ENCODE results near the gene TAF4.
"Not testable (repeated sequence)": the region's sequence is repeated elsewhere in the genome, so short reads cannot be mapped to it uniquely, and the experiment has no call there.

The TAF4 gene

DNA sequence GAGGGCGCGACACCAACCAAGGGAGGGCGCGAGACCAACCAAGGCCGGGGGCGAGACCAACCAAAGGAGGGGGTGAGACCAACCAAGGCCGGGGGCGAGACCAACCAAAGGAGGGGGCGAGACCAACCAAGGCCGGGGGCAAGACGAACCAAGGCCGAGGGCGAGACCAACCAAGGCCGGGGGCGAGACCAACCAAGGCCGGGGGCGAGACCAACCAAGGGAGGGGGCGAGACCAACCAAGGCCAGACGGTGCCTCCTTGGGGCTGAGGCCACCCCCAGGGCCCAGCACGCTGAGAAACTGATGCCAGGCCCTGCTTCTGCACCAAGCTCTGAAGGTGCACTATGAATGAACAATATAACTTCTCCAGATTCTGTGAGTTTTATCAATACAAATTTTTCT, 87.2 kb downstream of the TAF4 start:
- no peak for DNase-seq

DNA sequence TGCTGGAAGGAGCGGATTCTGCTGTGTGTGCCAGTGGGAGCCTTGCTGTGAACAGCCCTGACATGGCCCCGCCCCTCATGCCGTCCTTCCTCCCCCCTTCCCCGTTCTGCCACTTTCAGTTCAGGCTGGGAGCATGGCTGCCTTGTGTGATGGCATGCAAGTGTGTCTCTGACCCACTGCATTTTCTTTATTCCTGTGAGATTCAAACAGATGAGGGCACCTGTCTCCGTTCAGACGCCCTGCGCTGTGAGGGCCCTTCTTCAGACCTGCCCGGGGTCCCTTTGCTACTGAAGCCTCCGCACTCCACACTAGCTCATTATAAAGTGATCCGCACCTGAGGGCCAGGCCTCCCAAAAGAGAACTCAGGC, 88.3 kb downstream of the TAF4 start:
- no peak for DNase-seq

DNA sequence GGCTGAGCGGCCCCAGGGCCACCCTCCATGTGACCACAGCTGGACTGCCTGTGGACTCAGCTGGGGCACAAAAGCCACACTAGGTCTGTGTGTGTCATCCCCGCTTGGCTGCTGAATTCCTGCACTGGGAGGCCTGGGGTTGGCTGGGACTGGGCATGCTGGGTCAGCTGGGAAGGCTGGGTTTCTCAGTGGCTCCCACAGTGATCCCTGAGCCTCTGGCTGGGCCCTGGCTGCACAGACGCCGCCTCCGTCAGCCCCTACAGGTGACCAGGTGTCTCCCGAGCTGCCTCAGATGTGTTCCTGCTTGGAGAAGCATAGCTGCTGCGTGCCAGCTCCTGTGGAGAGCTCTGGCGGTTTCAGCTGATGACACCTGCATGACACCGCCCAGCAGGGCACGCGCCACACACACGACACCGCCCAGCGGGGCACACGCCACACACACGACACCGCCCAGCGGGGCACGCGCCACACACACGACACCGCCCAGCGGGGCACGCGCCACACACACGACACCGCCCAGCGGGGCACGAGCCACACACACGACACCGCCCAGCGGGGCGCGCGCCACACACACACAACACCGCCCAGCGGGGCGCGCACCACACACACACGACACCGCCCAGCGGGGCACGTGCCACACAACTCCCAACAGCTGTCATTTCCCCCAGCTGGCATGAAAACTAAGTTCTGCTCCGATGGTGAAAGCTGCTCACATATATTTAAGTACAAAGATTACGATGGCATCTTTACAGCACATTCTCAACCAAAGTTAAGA, 88.8 kb downstream of the TAF4 start:
- DNase-seq = no peak

DNA sequence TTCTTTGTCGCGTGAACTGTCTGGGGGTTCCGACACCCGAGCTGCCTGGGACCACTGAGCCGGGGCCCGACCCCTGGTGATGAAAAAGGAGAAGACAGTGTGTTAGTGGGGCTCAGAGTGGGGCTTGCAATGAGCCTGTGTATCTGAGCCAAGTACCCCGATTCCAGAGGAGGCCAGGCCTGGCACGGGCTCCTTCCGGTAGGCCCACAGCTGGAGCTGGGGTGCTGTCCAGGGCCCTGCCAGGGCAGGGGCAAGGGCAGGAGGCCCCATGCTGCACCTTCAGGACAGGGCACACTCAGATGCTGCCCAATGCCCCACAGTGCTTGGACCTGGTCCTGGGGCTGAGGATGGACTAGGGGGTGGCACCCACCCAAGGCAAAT, 89.4 kb downstream of the TAF4 start:
- no peak for DNase-seq

DNA sequence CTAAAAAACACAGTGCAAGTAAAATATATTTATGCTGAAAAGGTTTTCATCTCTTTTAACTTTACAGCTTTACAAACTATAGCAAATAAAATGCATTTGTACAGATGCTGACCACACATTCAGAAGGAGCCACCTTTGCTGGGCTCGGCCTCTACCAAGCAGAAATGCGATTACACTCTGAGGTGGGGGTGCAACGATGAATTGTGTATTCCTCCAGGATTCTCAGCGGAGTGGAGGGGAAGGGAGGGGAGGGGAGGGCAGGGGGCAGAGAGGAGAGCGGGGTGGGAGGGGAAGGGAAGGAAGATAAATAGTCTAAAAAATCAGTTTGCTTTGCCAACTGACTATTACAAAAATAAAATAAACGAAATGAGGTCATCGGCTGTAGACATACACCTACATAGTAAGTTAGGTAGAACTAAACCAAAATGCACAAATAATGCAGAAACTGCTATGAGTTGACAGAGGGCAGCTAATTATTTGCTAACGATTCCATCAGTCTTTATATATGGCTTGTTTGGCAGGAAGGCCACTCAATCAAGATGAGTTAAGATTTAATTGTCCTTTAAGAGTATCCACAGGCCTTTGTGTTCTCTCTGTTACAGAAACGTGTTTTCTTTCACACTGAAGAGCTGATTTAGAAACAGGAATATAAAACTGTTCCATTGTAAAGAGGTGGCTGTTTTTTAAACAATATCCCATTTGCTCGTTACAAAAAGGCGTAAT, 90.1 kb downstream of the TAF4 start:
- no peak for DNase-seq

DNA sequence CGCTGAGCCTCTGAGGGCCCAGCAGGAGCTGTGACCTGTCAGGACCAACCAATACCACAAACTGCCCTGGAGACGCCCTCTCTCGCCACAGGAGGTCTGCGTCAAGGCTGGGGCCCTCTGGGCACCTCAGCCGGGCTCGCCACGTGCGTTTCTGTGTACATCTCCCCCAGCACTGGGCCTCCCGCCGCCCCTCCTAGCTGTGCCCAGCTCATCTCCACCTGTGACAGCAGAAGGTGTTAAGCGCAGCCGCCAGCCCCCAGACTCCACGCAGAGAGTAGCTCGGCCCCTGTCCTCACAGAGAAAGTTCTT, 91.4 kb downstream of the TAF4 start:
- DNase-seq = no peak

DNA sequence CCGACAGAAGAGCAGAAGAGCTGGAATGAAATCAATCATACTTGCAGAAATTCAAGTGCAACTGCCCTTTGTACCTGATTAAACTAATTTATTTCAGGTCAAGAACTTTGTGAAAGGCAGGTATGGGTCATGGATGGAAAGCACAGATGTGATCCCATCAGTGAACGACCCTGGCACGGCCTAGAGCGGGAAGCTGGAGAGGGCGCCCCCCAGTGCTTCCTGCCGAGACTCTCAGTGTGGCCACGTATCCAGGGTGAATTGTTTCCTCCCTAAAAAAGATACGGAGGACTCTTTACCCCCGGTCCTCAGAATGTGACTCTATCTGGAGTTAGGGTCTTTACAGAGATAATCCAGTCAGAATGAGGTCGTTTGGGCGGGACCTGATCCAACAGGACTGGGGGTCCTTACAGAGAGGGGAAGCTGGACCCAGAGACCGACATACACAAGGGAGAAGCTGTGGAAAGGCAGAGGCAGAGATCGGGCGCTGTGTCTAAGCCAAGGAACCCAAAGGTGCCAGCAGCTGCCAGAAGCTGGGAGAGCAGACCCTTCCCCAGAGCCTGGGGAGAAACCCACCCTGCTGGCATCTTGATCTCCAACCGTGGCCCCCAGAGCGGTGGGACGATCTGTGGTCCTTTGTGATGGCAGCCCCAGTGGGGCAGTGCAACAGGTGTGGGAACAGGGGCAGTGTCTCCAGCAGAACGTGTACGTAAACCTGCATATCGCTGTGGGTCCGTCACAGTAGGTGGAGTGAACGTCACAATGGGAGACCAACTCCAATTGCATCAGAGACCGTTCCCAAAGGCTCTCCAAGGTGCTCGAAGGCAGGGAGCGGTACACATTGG, 91.9 kb downstream of the TAF4 start:
- DNase-seq = no peak

DNA sequence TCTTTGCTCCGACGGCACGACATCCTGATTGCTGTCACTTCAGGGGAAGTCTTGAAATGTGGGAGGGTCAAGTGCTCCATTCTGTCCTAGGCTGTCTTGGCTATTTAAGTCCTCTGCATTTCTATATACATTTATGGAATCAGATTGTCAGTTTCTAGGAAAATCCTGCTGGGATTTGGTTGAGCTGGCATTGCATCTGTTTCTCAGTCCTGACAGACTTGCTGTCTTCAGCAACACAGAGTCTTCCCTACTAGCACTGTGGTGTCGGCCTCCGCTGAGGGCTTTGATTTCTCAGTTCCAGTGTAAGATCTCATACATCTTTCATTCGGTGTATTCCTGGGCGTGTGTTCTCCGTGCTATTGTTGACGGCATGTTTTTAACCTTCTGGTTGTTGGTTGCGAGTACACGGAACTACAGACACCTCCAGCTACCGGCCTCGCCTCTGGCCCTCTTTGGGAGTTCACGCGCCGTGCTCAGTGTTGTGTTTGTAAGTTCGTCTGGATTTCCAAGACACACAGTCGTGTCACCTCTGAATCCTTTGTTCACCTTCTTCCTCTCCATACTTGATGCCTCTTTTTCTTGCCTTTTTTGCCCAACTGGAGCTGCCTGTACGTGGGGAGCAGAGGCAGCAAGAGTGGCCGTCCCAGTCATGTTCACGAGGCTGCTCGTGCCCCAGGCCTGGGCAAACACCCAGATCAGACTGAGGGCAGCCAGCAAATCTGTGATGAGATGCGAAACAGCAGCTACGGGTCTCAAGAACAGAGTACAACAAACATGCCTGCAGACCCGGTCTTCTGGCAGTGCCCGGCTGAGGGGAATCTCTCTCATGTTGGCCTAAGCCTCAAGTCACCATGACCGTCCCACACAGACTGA, 92.8 kb downstream of the TAF4 start:
- no peak for DNase-seq

DNA sequence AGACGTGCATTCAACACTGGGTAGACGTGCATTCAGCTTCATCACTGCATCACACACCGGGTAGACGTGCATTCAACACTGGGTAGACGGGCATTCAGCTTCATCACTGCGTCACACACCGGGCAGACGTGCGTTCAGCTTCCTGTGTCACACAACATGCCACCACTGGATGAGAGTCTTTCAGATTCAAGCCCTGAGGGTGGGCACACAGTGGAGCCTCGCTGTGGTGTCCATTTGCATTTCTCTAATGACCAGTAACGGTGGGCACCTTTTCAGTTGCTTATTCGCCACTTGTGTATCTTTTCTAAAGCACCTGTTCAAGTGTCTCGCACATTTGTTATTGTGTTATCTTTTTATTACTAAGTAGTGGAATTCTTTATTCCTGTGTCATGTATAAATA, 94.1 kb downstream of the TAF4 start:
- DNase-seq = not testable (repeated sequence)

DNA sequence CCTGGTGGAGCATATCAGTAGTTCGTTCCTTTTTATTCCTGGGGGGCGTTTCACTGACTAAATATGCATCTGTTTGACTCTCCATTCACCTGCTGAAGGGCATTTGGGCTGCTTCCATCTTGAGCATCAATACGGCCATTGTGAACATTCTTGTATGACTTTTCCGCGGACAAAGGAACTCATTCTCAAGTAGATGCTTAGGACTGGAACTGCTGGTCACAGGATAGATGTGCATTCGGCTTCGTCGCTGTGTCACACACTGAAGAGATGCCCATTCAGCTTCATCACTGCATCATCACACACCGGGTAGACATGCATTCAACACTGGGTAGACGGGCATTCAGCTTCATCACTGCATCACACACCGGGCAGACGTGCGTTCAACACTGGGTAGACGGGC, 95.3 kb downstream of the TAF4 start:
- no peak for DNase-seq

DNA sequence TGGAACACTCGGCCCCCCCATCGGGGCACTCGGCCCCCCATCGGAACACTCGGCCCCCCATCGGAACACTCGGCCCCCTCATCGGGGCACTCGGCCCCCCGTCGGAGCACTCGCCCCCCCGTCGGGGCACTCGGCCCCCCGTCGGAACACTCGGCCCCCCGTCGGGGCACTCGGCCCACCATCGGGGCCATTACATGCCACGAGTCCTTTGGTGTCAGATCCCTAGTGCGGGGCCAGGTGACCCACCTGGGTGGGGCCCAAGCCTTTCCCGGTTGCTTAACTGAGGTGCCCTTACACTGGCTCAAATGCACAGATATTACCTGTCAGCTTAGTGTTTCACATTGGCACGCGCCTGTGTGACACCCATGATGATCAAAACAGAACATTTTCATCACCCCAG, 95.9 kb downstream of the TAF4 start:
- no peak for DNase-seq

DNA sequence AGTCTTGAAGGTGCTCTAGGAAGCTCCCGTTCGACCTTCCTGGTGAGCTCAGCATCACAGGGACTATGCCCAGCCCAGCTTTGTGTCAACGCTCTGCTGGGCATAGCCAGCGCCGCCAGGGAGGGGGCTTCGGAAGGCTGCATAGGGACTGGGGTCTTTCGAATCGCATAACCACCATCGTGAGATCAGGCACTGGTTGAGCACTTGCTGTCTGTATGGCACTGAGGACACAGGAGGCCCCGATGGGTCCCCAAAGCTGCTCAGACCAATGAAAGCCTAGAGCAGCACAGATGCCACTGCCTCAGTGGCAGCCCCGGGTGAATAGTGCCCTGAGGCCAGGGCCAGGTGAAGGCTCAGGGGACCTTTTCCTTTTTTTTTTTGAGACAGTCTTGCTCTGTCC, 96.7 kb downstream of the TAF4 start:
- no peak for DNase-seq

DNA sequence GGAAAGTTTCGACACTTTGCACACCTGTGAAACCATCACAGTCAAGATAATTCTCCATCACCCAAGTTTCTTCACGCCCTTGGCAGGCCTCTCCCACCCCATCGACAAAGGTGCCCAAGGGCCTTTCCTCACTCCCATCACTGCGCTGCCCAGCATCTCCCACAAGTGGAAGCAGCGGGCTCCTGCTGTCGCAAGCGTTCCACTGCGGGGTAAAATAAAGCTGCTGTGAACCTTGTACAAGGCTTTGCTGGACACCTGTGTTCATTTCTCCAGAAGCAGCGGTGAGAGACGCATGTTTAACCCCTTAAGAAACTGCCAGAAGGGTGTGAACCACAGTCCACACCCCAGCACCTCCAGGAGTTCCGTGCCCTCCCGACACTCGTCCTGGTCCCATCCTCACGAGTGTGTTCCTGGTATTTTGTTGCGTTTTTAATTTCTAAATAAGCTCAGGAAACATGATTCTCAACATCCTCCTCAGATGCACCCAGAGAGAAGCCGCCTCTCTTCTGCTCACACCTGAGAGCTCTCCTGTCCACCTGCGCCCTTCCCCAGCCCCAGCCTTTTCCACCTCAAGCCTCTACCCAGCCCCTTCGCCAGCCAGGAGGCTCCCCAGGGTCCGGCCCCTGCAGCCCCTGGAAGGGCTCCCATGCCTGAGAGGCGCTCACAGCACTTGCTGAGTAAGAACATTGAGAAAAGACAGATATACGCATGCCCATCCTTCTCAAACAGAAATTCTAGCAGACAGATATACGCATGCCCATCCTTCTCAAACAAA, 97.5 kb downstream of the TAF4 start:
- DNase-seq = no peak

DNA sequence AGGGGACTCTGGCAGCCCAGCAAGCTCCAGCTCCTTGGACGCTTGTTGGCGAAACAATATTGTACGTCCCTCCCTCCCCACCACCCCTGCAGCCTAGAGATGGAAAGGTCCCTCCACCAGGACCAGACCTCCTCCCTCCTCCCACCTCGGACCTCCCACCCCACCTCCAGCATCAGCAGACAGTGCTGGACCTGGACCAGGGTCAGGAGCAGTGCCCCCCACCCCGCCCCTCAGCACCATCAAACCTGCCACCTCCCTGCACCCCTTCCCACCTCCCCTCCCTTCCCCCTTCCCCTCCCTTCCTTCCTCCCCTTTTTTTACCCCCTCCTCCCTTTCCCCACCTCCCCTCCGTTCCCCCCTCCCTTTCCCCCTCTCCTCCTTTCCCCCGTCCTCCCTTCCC, 98.4 kb downstream of the TAF4 start:
- no peak for DNase-seq

DNA sequence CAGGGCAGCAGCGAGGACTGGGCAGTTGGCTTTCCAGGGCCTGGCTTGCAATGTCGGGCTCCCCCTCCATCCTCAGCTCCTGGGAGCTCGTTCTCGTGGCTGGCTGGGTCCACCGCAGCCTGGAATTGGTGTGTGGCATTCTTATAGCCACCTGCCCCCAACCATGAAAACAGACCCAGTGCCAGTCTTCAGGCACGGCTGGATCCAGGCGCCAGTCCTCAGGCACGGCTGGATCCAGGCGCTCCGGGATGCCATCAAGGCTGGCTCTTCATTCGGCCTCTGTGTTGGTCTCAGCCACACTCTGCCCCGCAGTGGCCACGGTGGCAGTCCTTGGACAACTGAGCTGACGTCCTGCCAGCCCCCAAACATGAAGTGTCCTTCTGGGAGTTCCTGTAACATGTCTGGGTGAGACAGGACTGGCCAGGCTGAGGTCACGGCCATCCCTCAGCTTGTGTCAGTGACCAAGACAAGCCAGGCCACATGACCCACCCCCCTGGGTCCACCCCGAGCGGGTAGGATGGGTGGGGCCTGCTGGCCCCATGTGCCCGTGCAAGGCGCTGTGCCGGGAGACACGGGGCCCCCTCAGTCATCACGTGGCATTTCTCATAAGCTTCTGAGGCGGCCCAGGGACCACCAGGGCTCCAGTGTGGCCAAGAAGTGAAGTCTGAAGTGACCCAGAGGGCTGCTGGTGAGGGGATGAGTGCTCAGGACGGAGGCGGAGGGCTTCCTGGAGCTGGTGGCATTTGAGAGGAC, 99.0 kb downstream of the TAF4 start:
- no peak for DNase-seq

DNA sequence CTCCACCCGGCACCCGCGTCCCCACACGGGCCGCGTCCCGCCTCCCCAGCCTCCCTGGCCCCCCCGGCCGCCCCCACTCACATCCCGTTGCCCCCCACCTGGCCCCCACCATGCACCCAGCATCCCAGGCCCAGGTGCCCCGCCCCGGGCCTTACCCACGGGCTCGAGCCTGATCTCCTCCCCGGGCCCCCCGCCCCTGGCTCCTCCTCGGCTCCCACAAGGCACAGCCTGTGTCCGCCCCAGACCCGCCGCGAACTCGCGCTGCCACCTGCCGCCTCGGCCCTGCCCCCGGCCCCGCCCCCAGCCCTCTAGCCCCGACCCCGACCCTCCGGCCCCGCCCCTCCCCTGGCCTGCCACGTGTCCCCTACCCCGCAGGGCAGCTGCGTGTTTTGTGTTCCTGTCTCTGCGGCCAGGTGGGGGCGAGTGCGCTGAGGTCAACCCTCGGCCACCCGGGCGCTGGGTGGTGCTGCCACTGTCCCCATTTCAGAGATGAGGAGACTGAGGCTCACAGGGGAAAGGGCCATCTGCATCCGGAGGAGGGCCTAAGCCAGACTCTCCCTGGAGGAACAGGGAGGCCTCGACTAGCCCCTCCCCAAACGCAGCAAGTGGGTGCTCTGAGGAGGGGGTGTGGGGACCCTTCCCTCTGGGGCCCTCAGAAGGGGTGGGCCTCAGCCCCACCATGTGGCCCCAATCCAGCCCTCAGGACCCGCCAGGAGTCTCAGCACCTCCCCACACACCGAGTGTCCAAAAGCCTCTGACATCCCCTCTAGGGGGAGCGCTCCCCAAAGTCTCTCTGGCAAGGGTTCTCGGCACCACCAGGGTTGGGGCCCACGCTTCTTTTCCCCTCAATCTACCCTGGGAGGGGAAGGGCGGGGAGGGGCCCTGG, 99.8 kb downstream of the TAF4 start:
- DNase-seq = no peak

DNA sequence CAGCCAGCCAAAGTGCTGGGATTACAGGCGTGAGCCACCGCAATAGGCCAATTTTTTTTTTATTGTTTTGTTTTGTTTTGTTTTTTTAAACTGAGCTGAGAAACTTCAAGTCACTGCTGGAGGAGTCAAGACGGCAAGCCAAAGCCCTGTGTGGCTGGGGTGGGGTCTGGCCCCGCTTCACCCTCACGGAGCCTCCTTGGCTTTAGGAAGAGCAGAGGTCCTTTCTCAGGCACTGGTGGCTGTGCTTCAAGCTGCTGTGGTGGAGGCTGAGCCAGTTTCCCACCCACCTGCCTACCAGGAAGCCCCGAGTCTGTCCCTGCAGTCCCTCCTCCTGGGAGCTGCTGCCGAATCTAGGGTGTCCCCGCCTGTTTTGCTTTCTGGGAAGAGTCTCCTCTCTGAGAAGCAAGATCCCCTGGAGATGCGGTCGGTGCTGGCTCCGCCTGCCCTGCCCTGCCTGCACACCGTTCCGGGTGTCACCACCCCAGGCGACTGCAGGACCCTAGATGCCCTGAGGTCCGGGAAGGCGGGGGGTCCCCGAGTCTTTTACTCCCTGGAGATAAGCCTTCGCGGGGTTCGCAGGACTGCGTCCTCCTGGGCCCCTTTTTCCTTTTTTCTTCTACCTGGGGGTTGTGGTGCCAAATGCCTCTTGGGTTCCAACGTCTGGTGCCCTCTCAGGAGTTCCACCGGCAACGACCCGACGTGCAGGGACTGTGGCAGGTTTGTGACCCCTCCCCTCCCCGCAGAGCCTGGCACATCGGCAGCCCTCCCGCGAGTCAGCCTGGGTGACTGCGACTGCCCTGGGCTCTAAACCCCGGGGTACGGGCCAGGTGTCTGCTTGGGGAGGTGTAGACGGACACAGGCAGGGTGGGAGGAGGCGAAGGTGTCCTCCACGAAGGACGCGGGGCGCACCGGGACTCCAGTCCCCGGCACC, 100.7 kb downstream of the TAF4 start:
- DNase-seq = no peak

DNA sequence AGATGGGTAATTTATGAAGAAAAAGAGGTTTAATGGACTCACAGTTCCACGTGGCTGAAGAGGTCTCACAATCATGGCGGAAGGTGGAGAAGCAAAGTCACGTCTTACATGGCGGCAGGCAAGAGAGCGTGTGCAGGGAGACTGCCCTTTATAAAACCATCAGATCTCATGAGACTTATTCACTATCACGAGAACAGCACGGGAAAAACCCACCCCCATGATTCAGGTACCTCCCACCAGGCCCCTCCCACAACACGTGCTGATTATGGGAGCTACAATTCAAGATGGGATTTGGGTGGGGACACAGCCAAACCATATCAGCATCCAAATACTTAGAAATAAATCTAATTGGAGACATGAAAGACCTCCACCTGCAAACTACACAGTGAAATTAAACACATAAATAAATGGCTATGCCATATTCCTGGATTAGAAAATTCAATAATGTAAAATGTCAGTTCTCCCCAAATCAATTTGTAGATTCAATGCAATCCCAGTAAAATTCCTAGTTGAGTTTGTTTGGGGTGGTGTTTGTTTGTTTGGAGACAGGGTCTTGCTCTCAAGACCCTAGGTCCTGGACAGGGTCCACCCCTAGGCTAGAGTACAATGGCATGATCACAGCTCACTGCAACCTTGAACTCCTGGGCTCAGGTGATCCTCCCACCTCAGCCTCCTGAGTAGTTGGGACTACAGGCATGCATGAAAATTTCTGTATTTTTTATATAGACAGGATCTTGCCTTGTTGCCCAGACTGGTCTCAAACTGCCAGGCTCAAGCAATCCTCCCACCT, 101.6 kb downstream of the TAF4 start:
- DNase-seq = no peak
